Measurements from ENCODE around the gene ZNF397.

Gene ZNF397

GRCh38 chr18:35289293-35289692, 48.5 kb downstream of the ZNF397 start:
- H3K4me3 ChIP-seq (replicated peaks; ENCODE audit: low read depth, low read length), result peak overlapping the region; percentile 84
- DNase-seq (ENCODE audit: extremely low read depth, low read depth), result no peak
- no peak for TF ChIP-seq CTCF (IDR thresholded peaks at IDR 0.05; ENCODE audit: low read depth, low read length, missing control alignments)

- no peak for TF ChIP-seq CTCF (IDR thresholded peaks at IDR 0.05; ENCODE audit: low read depth, low read length, missing control alignments)
- no peak for DNase-seq (ENCODE audit: extremely low read depth, low read depth)
- peak overlapping the region; percentile 84 for H3K4me3 ChIP-seq (replicated peaks; ENCODE audit: low read depth, low read length)
Measured at GRCh38 chr18:35289727-35290093, 48.9 kb downstream of the ZNF397 start.

- peak; percentile 78 for DNase-seq (ENCODE audit: extremely low read depth, low read depth)
- peak within 1 kb of the TSS; percentile 84 for H3K4me3 ChIP-seq (replicated peaks; ENCODE audit: low read depth, low read length)
- TF ChIP-seq CTCF (IDR thresholded peaks at IDR 0.05; ENCODE audit: low read depth, low read length, missing control alignments), result no peak
Measured at GRCh38 chr18:35290094-35290735, 49.4 kb downstream of the ZNF397 start, which contains the start of gene ZSCAN30. Gene ZSCAN30, minus strand, starts transcription at chr18:35290229. Its CDS starts 25,877 bp downstream, at chr18:35264352.

GRCh38 chr18:35291166-35291565, 50.3 kb downstream of the ZNF397 start:
- no peak for DNase-seq (ENCODE audit: extremely low read depth, low read depth)
- peak overlapping the region; percentile 84 for H3K4me3 ChIP-seq (replicated peaks; ENCODE audit: low read depth, low read length)
- no peak for TF ChIP-seq CTCF (IDR thresholded peaks at IDR 0.05; ENCODE audit: low read depth, low read length, missing control alignments)

- DNase-seq (ENCODE audit: extremely low read depth, low read depth), result no peak
- no peak for TF ChIP-seq CTCF (IDR thresholded peaks at IDR 0.05; ENCODE audit: low read depth, low read length, missing control alignments)
- no peak overlapping the region for H3K4me3 ChIP-seq (replicated peaks; ENCODE audit: low read depth, low read length)
Measured at GRCh38 chr18:35296060-35296459, 55.2 kb downstream of the ZNF397 start.

GRCh38 chr18:35303610-35304009, 62.8 kb downstream of the ZNF397 start:
- TF ChIP-seq CTCF (IDR thresholded peaks at IDR 0.05; ENCODE audit: low read depth, low read length, missing control alignments), result no peak
- DNase-seq (ENCODE audit: extremely low read depth, low read depth), result no peak

More at GRCh38 chr18:35303610-35304009, 62.8 kb downstream of the ZNF397 start:
- H3K4me3 ChIP-seq (replicated peaks; ENCODE audit: low read depth, low read length), result no peak overlapping the region
